ENCODE results near the gene ZBTB14. TPM values are rescaled to one million over a fixed set of nuclear protein-coding genes. Genes with fewer than 3 reads are reported as not detected.

The ZBTB14 gene
- total RNA-seq, 1 experiment from 2014 or later, result 15.5 TPM

GRCh38 chr18:5294457-5295230, 882 bp downstream of the ZBTB14 start:
- H3K23ac ChIP-seq (ENCODE audit: insufficient read length, low read depth, low read length), result no peak overlapping the region
- no peak overlapping the region for H2AK5ac ChIP-seq (ENCODE audit: insufficient read length, low read length)
- H3K18ac ChIP-seq (ENCODE audit: insufficient read length, low read depth, low read length), result peak overlapping the region; percentile 90
- H4K91ac ChIP-seq (ENCODE audit: insufficient read length, low read depth, low read length), result no peak overlapping the region
- H3K4ac ChIP-seq (ENCODE audit: low read depth, low read length), result no peak overlapping the region
- H2BK5ac ChIP-seq (ENCODE audit: insufficient read length, low read length), result no peak overlapping the region
- peaks cover 7% of the 10 kb centered on the region for H3K23me2 ChIP-seq (ENCODE audit: insufficient read length, low read depth, low read length, poor library complexity, severe bottlenecking)
- H3K56ac ChIP-seq (ENCODE audit: insufficient read length, low read depth, low read length), result no peak overlapping the region
- H2BK120ac ChIP-seq (ENCODE audit: low read depth, low read length, poor library complexity, severe bottlenecking), result no peak overlapping the region
- WGBS (ENCODE audit: extremely low coverage, insufficient read length, low lambda C conversion rate), result no CpG with 5 or more reads among the region's 58 CpGs
- H3K14ac ChIP-seq (ENCODE audit: insufficient read depth, low read length), result peak overlapping the region; percentile 96
- Mint-ChIP-seq H3K36me3 (ENCODE audit: insufficient read depth in 1 of 3, low read depth in 3 of 3) (peaks cover 12 to 23% (median 21%) of the 10 kb centered on the region in 3 experiments), H3K27ac (peak overlapping the region; percentile 76 to 92 (median 89); a peak in 6 of 7 replicates), H3K27me3 (ENCODE audit: low read depth) (peaks cover 25% of the 10 kb centered on the region), H3K4me3 (peak overlapping the region; percentile 79 to 87), H3K4me1 (peaks cover 14 to 15% of the 10 kb centered on the region in 2 experiments), H3K9me3 (peaks cover 0 to 2% of the 10 kb centered on the region in 2 experiments; a peak in 1 of 5 replicates)
- H2BK15ac ChIP-seq (ENCODE audit: low read depth, low read length), result no peak overlapping the region
- peak; percentile 65 for DNase-seq
- no peaks in the 10 kb centered on the region for H3K79me1 ChIP-seq (ENCODE audit: insufficient read depth, low read depth, low read length, poor library complexity, severe bottlenecking)
- H3K9ac ChIP-seq (ENCODE audit: extremely low read depth, insufficient read length, low read length), result peak overlapping the region; percentile 84
- no peak overlapping the region for H3T11ph ChIP-seq (ENCODE audit: low read length)
- H3K4me1 ChIP-seq (ENCODE audit: insufficient read depth, low read length), result no peaks in the 10 kb centered on the region; the same call in 1 of the 2 replicates
- peak overlapping the region; percentile 83 for H3K4me2 ChIP-seq (ENCODE audit: insufficient read depth, insufficient read length, low read length)
- peak overlapping the region; percentile 7 for H3K27ac ChIP-seq (ENCODE audit: insufficient read length, low read depth, low read length)
- H4K20me1 ChIP-seq (ENCODE audit: control insufficient read depth, insufficient read depth, insufficient read length), result no peaks in the 10 kb centered on the region
- H4K8ac ChIP-seq (replicated peaks; ENCODE audit: insufficient read length, low read depth, low read length), result no peak overlapping the region
- no peak overlapping the region for H2AFZ ChIP-seq (ENCODE audit: low read length)
- no peak overlapping the region for H4K5ac ChIP-seq (ENCODE audit: insufficient read length, low read depth, low read length)
- no peak for TF ChIP-seq CTCF (conservative IDR thresholded peaks at IDR 0.05)
- no peak overlapping the region for H2BK20ac ChIP-seq (ENCODE audit: low read depth, low read length, poor library complexity, severe bottlenecking)
- H3K79me2 ChIP-seq (ENCODE audit: insufficient read depth, low read length), result no peaks in the 10 kb centered on the region
- H2BK12ac ChIP-seq (ENCODE audit: insufficient read length, low read depth, low read length), result no peak overlapping the region
- H3K9me3 ChIP-seq (ENCODE audit: control insufficient read depth, low read depth, low read length), result no peaks in the 10 kb centered on the region
- no peaks in the 10 kb centered on the region; the same call in 1 of the 2 replicates for H3K27me3 ChIP-seq (ENCODE audit: insufficient read depth, low read length)
